ENCODE results near the gene DDX5.

DDX5 gene

GRCh38 chr17:64506201-64506575 lies at the start of gene DDX5:
TSS of gene DDX5 (minus strand) at chr17:64506289. CDS start at chr17:64506119, 170 bp downstream.
- Histone ChIP-seq H3K27me3 (ENCODE audit: low read depth, low read length) (no peaks in the 10 kb centered on the region), H3K36me3 (ENCODE audit: control insufficient read depth in 1 of 2, insufficient read depth in 2 of 2, low read length in 2 of 2) (peaks cover 47 to 64% of the 10 kb centered on the region in 2 donors), H3K27ac (ENCODE audit: low read length) (peak within 1 kb of the TSS; percentile 100), H3K4me1 (ENCODE audit: control insufficient read depth in 1 of 2, insufficient read depth in 2 of 2, low read length in 2 of 2) (peaks cover 21 to 59% of the 10 kb centered on the region in 2 donors), H3K4me3 (ENCODE audit: low read depth in 1 of 2, low read length in 2 of 2) (peak within 1 kb of the TSS; percentile 83 to 100), H3K9me3 (ENCODE audit: control insufficient read depth in 1 of 2, low read length in 2 of 2) (no peaks in the 10 kb centered on the region)

GRCh38 chr17:64555281-64555680 lies 49.2 kb upstream of the DDX5 start:
- H3K4me3 ChIP-seq (ENCODE audit: low read depth in 1 of 2, low read length in 2 of 2), result no peak overlapping the region
- no peak overlapping the region for H3K27ac ChIP-seq (ENCODE audit: low read length)
- H3K4me1 ChIP-seq (ENCODE audit: control insufficient read depth in 1 of 2, insufficient read depth in 2 of 2, low read length in 2 of 2), result no peaks in the 10 kb centered on the region
- no peaks in the 10 kb centered on the region for H3K27me3 ChIP-seq (ENCODE audit: low read depth, low read length)
- peaks cover 17 to 34% of the 10 kb centered on the region in 2 donors for H3K36me3 ChIP-seq (ENCODE audit: control insufficient read depth in 1 of 2, insufficient read depth in 2 of 2, low read length in 2 of 2)
- no peaks in the 10 kb centered on the region for H3K9me3 ChIP-seq (ENCODE audit: control insufficient read depth in 1 of 2, low read length in 2 of 2)

- Histone ChIP-seq H3K27ac (ENCODE audit: low read length) (no peak overlapping the region), H3K9me3 (ENCODE audit: control insufficient read depth in 1 of 2, low read length in 2 of 2) (no peaks in the 10 kb centered on the region), H3K27me3 (ENCODE audit: low read depth, low read length) (no peaks in the 10 kb centered on the region), H3K36me3 (ENCODE audit: control insufficient read depth in 1 of 2, insufficient read depth in 2 of 2, low read length in 2 of 2) (peaks cover 20 to 42% of the 10 kb centered on the region in 2 donors), H3K4me3 (ENCODE audit: low read depth in 1 of 2, low read length in 2 of 2) (no peak overlapping the region), H3K4me1 (ENCODE audit: control insufficient read depth in 1 of 2, insufficient read depth in 2 of 2, low read length in 2 of 2) (no peaks in the 10 kb centered on the region)
These were observed 48.0 kb upstream of the DDX5 start for GRCh38 chr17:64554028-64554637.

GRCh38 chr17:64551461-64551860 lies 45.4 kb upstream of the DDX5 start:
- Histone ChIP-seq H3K4me1 (ENCODE audit: control insufficient read depth in 1 of 2, insufficient read depth in 2 of 2, low read length in 2 of 2) (no peaks in the 10 kb centered on the region), H3K27me3 (ENCODE audit: low read depth, low read length) (no peaks in the 10 kb centered on the region), H3K27ac (ENCODE audit: low read length) (no peak overlapping the region), H3K4me3 (ENCODE audit: low read depth in 1 of 2, low read length in 2 of 2) (no peak overlapping the region), H3K36me3 (ENCODE audit: control insufficient read depth in 1 of 2, insufficient read depth in 2 of 2, low read length in 2 of 2) (peaks cover 29 to 46% of the 10 kb centered on the region in 2 donors), H3K9me3 (ENCODE audit: control insufficient read depth in 1 of 2, low read length in 2 of 2) (no peaks in the 10 kb centered on the region)

- H3K27me3 ChIP-seq (ENCODE audit: low read depth, low read length), result no peaks in the 10 kb centered on the region
- H3K9me3 ChIP-seq (ENCODE audit: control insufficient read depth in 1 of 2, low read length in 2 of 2), result no peaks in the 10 kb centered on the region
- H3K36me3 ChIP-seq (ENCODE audit: control insufficient read depth in 1 of 2, insufficient read depth in 2 of 2, low read length in 2 of 2), result peaks cover 35 to 48% of the 10 kb centered on the region in 2 donors
- H3K4me1 ChIP-seq (ENCODE audit: control insufficient read depth in 1 of 2, insufficient read depth in 2 of 2, low read length in 2 of 2), result no peaks in the 10 kb centered on the region
- H3K4me3 ChIP-seq (ENCODE audit: low read depth in 1 of 2, low read length in 2 of 2), result no peak overlapping the region
- no peak overlapping the region for H3K27ac ChIP-seq (ENCODE audit: low read length)
These were observed 41.2 kb upstream of the DDX5 start for GRCh38 chr17:64547319-64547718.

GRCh38 chr17:64546716-64547115 lies 40.6 kb upstream of the DDX5 start:
- Histone ChIP-seq H3K4me1 (ENCODE audit: control insufficient read depth in 1 of 2, insufficient read depth in 2 of 2, low read length in 2 of 2) (no peaks in the 10 kb centered on the region), H3K9me3 (ENCODE audit: control insufficient read depth in 1 of 2, low read length in 2 of 2) (no peaks in the 10 kb centered on the region), H3K4me3 (ENCODE audit: low read depth in 1 of 2, low read length in 2 of 2) (no peak overlapping the region), H3K27me3 (ENCODE audit: low read depth, low read length) (no peaks in the 10 kb centered on the region), H3K36me3 (ENCODE audit: control insufficient read depth in 1 of 2, insufficient read depth in 2 of 2, low read length in 2 of 2) (peaks cover 37 to 51% of the 10 kb centered on the region in 2 donors), H3K27ac (ENCODE audit: low read length) (no peak overlapping the region)

GRCh38 chr17:64544742-64545141 lies 38.7 kb upstream of the DDX5 start:
- H3K36me3 ChIP-seq (ENCODE audit: control insufficient read depth in 1 of 2, insufficient read depth in 2 of 2, low read length in 2 of 2), result peaks cover 31 to 54% of the 10 kb centered on the region in 2 donors
- H3K4me1 ChIP-seq (ENCODE audit: control insufficient read depth in 1 of 2, insufficient read depth in 2 of 2, low read length in 2 of 2), result no peaks in the 10 kb centered on the region
- H3K27ac ChIP-seq (ENCODE audit: low read length), result no peak overlapping the region
- H3K4me3 ChIP-seq (ENCODE audit: low read depth in 1 of 2, low read length in 2 of 2), result no peak overlapping the region
- no peaks in the 10 kb centered on the region for H3K9me3 ChIP-seq (ENCODE audit: control insufficient read depth in 1 of 2, low read length in 2 of 2)
- no peaks in the 10 kb centered on the region for H3K27me3 ChIP-seq (ENCODE audit: low read depth, low read length)

- H3K4me1 ChIP-seq (ENCODE audit: control insufficient read depth in 1 of 2, insufficient read depth in 2 of 2, low read length in 2 of 2), result no peaks in the 10 kb centered on the region
- H3K9me3 ChIP-seq (ENCODE audit: control insufficient read depth in 1 of 2, low read length in 2 of 2), result no peaks in the 10 kb centered on the region
- no peaks in the 10 kb centered on the region for H3K27me3 ChIP-seq (ENCODE audit: low read depth, low read length)
- no peak overlapping the region for H3K27ac ChIP-seq (ENCODE audit: low read length)
- H3K36me3 ChIP-seq (ENCODE audit: control insufficient read depth in 1 of 2, insufficient read depth in 2 of 2, low read length in 2 of 2), result peaks cover 30 to 61% of the 10 kb centered on the region in 2 donors
- H3K4me3 ChIP-seq (ENCODE audit: low read depth in 1 of 2, low read length in 2 of 2), result no peak overlapping the region
These were observed 34.2 kb upstream of the DDX5 start for GRCh38 chr17:64540118-64540776.

GRCh38 chr17:64538508-64539130 lies 32.5 kb upstream of the DDX5 start:
- peaks cover 41 to 65% of the 10 kb centered on the region in 2 donors for H3K36me3 ChIP-seq (ENCODE audit: control insufficient read depth in 1 of 2, insufficient read depth in 2 of 2, low read length in 2 of 2)
- no peak overlapping the region for H3K27ac ChIP-seq (ENCODE audit: low read length)
- H3K4me1 ChIP-seq (ENCODE audit: control insufficient read depth in 1 of 2, insufficient read depth in 2 of 2, low read length in 2 of 2), result no peaks in the 10 kb centered on the region
- H3K27me3 ChIP-seq (ENCODE audit: low read depth, low read length), result no peaks in the 10 kb centered on the region
- H3K9me3 ChIP-seq (ENCODE audit: control insufficient read depth in 1 of 2, low read length in 2 of 2), result no peaks in the 10 kb centered on the region
- H3K4me3 ChIP-seq (ENCODE audit: low read depth in 1 of 2, low read length in 2 of 2), result no peak overlapping the region

GRCh38 chr17:64537488-64537887 lies 31.4 kb upstream of the DDX5 start:
- H3K27ac ChIP-seq (ENCODE audit: low read length), result no peak overlapping the region
- peaks cover 51 to 74% of the 10 kb centered on the region in 2 donors for H3K36me3 ChIP-seq (ENCODE audit: control insufficient read depth in 1 of 2, insufficient read depth in 2 of 2, low read length in 2 of 2)
- no peak overlapping the region for H3K4me3 ChIP-seq (ENCODE audit: low read depth in 1 of 2, low read length in 2 of 2)
- H3K9me3 ChIP-seq (ENCODE audit: control insufficient read depth in 1 of 2, low read length in 2 of 2), result no peaks in the 10 kb centered on the region
- H3K27me3 ChIP-seq (ENCODE audit: low read depth, low read length), result no peaks in the 10 kb centered on the region
- no peaks in the 10 kb centered on the region for H3K4me1 ChIP-seq (ENCODE audit: control insufficient read depth in 1 of 2, insufficient read depth in 2 of 2, low read length in 2 of 2)

GRCh38 chr17:64536913-64537312 lies 30.8 kb upstream of the DDX5 start:
- Histone ChIP-seq H3K27me3 (ENCODE audit: low read depth, low read length) (no peaks in the 10 kb centered on the region), H3K4me1 (ENCODE audit: control insufficient read depth in 1 of 2, insufficient read depth in 2 of 2, low read length in 2 of 2) (no peaks in the 10 kb centered on the region), H3K4me3 (ENCODE audit: low read depth in 1 of 2, low read length in 2 of 2) (no peak overlapping the region), H3K9me3 (ENCODE audit: control insufficient read depth in 1 of 2, low read length in 2 of 2) (no peaks in the 10 kb centered on the region), H3K36me3 (ENCODE audit: control insufficient read depth in 1 of 2, insufficient read depth in 2 of 2, low read length in 2 of 2) (peaks cover 54 to 74% of the 10 kb centered on the region in 2 donors), H3K27ac (ENCODE audit: low read length) (no peak overlapping the region)
